Measurements from ENCODE around the gene CHD9NB. TPM values are rescaled to one million over a fixed set of nuclear protein-coding genes. Genes with fewer than 3 reads are reported as not detected.

CHD9NB gene
- 0.98 and 1.8 TPM in 2 replicates for total RNA-seq

GRCh38 chr16:53052519-53053501 lies at the start of gene CHD9NB:
Gene CHD9NB, minus strand, starts transcription at chr16:53052897. Its CDS starts 8,739 bp downstream, at chr16:53044158.

GRCh38 chr16:53054670-53055485 lies 2.2 kb upstream of the CHD9NB start, which contains the start of gene CHD9:
Gene CHD9, plus strand, starts transcription at chr16:53054991. Its CDS starts 101,099 bp downstream, at chr16:53156090.

Other genes starting within 250 kb of the CHD9NB start
- gene CHD9, start 2.1 kb upstream of the CHD9NB start, total RNA-seq, result 63.6 and 72.9 TPM in 2 replicates